NCI-H526 (cell line): ENCODE results near the gene ATOSB.

Source experiments
- DNase-seq, 2 experiments: peaks; one replicate each; lab custom pipeline; 2025; lab: John Stamatoyannopoulos, UW

Gene ATOSB

DNA sequence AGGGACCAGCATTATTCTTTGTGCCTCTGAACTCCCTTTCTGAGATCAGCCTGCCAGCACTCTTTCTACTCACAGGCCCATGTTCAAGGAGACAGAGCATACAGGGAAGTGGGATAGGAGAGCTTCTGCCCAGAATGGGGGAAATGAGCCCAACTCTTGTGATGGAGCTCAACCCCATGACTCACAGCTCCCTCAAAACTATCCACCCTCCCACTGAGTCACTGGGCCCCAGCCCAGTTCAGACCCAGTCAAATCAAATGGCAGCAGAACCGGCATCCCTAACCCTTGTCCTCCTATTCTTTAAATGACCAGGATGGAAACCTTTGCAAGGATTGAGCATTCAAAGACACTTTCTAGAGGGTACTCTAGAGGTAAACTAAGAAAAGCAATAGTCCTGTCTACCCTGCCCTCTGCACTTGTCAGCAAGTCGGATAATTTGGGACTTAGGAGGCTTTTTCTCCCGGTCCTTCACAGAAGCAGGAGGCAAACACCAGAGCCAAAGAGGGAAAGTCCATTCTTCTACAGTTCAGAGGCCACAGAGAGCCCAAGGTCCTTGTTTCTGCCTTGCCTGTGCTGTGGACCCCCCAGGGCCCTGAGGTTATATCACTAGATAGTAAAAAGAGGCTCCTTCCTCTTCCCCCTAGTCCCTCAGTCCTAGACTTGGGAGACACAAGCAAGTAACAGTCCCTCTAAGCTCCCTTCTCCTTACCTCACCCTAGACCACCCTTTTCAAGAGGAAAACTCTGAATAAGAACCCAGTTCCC lies 3.2 kb downstream of the ATOSB start:
- no peak for DNase-seq

DNA sequence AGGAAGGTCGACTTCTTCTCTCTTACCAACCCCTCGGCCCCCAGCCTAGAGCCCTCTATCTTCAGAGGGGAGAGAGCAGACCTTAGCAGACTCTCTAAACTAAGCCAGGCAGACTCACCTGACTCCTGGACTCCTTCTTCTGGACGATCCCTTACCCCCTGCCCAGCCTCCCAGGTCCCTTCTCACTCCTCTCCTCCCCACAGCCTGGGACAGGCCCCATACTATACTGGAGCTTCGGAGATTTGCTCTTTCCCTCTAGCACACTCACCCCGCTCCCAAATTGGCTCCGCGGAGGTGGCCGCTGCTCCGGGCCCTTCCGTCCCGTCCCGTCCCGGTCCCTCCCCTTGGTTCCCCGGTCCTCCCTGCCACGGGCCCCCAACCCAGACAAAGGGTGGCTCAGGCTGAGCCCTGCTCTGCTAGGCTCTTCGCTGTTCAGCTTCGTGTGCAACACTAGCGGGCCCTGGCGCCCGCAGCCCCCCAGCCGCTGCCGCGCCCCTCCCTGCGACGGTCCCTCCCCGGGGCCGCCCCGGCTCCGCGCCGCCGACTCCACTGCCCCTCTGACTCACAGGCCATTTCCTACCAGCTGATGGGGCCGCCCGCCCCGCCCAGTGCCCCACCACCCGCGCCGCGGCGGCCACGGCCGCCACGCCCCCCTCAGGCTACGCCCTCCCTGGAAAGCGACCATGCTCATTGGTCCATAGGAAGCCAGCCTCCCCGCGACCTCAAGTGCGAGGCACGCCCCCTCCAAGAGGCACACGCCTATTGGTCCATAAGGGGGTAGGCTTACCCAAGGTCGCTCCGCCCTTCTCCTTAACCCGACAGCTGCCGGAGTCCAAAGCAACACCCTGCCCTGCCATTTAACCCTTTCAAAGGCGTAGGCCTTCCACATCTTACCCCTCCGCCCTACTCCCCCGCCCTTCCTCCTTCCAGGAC lies 4.4 kb downstream of the ATOSB start:
- DNase-seq: peak; percentile 94 to 98

DNA sequence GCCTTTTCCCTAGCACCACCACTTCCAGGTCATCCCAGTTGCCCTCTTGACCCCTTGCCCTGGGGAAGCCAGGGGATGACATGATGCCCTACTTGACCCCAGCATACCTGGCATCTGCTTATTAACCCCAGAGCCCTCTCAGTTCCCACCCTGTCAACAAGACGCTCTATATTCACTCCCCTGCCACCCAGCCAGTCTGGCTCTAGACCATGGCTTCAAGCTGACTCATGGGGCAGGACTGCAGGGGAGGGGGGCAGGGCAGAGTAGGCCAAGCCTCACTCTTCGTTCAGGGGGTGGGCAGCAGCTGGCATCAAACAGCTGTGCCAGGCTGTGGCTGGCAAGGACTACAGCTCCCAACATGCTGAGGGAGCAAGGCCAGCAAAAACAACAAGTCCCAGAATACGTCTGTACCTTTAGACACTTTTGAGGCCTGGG lies 5.3 kb downstream of the ATOSB start:
- no peak for DNase-seq

DNA sequence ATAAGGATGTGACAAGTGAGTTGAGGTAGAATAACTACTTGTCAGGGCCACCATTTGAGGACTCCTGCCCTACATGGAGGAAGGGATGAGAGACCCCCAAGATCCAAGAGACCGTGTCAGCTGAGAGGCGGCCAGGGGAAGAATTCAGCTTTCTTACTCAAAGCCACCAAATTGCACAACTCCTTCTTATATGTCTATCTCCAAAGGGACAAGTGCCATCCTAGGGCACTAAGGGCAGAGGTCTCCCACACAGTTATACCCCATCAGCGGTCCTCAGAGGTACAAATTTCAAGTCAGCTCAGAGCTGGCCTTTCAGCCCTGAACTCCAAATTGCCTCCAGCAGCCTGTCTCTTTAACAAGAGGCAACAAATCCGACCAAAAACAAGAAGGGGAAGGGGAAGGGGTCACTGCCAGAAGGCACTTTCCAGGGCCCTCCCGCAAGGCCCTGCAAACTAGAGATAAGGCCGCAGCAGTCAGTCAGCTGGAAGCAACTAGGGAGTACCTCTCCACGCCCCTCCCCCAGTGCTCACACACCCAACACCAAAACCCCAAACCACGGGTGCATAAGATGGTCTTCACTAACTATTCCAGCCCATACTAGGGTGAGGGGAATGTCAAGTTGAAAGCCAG lies 6.6 kb downstream of the ATOSB start:
- no peak for DNase-seq

DNA sequence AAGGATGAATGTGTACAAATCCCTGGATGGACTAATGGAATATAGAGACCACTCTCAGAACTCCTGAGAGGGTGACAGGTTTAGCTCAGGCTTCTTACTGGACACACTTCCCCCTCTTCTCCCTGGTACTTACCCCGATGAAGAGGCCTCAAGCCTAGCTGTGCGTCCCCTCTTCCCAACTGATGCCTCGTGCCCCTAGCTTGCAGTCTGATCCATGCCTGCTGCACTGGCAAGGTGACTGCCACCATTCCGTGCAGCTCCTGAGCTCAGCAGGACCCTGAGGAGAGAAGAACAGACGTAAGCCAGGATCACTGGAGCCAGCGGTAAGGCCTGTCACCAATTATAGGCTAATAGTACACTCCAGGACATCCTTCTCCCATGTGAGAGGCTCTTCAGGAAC lies 7.2 kb downstream of the ATOSB start:
- DNase-seq: no peak

DNA sequence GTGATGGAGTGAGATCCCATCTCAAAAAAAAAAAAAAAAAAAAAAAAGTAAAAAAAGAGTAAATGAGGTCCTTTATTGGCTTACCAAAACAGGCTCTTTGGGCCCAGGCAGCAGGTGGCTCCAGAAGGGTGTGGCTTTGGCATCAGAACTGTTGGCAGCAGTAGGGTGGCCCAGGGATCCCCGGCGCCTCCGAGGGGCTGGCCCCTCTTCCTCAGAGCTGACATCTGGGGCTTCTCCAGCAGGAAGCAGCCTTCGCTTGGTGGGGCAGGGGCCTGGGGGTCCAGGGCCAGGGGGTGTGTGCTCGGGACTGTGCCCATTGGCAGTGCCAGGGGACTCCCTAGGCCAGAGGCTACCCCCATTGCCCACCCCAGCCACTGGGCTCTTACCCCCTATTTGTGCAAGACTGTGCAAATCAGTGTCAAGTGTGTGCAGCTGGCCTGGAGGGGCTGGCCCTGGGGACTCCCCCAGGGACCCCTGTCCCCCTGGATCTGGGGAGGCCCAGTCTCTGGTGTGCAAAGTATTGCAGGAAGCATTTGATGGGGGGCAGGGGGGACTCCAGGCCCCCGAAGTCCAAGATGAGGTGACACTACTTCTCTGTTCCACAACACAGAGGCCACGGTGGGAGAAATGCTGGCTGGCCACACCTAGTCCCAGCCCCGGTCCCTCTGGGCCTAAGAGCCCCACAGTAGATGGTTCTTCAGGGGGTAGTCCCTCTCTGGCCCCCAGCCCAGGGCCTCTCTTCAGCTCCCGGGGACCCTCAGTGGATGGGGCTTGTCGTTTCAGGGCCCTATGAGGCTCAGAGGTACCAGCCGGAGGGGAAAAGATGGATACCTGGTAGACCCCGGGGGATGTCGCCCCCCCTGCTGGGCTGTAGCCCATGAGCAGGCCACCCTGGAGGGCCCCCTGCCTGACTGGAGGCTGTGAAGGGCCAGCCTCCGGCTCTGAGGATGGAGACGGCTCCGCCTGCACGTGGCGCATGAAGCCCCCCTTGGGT lies 8.1 kb downstream of the ATOSB start:
- DNase-seq: no peak

DNA sequence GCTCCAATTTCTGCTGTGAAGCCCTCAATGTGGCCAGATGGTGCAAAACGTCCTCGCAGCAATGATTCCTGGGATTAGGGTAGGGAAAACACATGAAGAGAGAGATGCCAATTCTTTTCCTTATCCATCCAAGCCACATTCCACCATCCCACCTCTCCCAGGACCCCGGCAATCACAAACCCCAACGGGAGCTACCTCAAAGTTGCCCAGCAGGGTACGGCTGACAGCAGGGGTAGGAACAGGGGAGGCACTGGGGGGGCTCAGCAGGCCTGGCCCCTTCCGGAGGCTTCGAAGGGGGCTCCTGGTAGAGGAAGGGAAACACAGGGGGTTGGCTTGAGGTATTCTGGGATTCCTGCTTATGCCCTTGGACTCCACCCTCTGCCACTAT lies 9.3 kb downstream of the ATOSB start:
- no peak for DNase-seq

DNA sequence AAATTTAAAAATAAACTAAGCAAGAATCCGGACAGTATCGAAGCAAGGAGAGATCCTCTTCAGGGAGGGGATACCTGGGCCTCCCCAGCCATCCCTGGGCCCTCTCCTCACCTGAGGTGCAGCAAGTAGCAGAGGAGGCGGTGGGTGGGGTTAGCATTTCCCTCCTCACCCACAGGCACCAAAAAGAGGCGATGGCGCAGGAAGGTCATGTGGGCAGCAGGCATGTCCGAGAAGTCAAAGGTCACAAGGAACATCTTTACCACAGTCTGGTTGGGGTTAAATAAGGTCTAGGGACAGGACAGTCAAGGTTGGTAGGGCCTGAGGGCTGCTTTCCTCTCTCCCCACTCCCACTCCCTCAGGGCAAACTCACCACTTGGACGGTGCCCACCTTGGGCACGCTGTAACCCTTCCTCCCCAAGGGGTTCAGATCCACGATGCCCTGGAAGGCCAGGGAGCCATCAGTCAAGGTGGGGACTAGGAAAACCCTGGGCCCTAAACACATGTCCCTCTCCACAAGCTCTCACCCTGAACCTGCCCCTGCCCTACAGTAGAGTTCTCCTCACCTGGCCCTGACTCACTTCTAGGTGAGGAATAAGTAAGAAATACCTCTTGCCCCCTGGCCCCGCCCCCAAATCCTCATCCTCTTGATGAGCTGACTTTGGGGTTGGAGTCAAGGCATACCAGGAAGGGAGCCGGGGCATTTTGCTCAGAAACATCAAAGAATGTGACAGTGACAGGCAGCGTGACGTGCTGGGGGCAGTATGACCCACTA lies 9.9 kb downstream of the ATOSB start:
- DNase-seq: no peak

DNA sequence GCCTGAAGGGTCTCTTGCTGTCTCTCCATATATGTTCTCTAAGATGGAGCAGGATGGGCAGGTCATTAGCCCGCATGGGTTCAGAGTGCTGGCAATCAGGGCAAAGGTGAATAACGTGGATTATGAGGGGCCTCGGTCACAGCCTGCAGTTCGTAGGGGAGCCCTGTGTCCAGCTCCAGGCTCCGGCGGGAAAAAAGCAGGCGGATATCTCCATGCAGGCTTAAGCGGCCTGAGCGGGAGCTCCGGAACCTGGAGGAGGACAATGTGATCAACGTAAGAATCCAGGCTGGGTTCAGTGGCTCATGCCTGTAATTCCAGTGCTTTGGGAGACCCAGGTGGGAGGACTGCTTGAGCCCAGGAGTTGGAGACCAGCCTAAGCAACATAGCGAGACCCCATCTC lies 10.5 kb downstream of the ATOSB start:
- no peak for DNase-seq

DNA sequence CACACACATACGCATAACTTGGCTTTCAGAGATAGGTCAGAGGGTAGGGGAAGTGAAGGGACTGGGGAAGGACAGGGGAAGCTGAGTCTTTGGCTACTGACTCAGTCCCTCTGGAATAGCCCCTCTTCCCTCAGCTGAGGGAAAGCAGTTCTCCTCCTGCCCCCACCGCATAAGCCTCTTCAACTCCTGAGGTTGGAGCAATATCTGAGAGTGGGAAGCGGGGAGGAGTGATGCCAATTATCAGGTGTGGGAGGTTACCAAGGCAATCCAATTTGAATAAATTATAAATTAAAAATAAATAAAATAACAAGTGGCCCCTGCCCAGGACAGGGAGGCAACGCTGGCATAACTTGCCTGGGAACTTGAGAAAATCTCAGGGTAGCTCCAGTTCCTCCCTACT lies 11.1 kb downstream of the ATOSB start:
- no peak for DNase-seq

DNA sequence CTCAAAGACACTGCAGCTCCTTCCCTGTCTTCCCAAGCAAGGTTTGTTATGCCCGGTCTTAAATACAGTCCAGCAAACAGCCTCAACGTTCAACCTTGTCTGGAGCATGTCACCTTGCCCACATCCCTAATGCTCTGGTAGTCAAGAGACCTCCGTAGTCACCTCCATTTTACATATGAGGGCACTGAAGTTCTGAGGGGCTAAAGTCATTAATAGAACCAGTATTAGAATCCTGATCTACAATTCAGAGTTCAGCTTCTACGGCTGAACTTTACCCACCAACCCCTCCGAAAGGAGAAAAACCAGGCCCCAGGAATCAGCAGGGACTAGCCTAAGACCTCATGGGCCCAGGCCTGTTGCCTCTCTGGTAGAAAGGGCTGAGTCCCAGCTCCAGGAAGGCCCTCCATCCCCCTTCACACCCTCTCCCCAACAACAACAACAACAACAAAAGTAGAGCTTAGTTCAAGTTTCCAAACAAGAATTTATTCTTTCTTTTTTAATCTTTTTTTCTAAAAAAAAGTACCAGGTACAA lies 11.9 kb downstream of the ATOSB start:
- no peak for DNase-seq

DNA sequence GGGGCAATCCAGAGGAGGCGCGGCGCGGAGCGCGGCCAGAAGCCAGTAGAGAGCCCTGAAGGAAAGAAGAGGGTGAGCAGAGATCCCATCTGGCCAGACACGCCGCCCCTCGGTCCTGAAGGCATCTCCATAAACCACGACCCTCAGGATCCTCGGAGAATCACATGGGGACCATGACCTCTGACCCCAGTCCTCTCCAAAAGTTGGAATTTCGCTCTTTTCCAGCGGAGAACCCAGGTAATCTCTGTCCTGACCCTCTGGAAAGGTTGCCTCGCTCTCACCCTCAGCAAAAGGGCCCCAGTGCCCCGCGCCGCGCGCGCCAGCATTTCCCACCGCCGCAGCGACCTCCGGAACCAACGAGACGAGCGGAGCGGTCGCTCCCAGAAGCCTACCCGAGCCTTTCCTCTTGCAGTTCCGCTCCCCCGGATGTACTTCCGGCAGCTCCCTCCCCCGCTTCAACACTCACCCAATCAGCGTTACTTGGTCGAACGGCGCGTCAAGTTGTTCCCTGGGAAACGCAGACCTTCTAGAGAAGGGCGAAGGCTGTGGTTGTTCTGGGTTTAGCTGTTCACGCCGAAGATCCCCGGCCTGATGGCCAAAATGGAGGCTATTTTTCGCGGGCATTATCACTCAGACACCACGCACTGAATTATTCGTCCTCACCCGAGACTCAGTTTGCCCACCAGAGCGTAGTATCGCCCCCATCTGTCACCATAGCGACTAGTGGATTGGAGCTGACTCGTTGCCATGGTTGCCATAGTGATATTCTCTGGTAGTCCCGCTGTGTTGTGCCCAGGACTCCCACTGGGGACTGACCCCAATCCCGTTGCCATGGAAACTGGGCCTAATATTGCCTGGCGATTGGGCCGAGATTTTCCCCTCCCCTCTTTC lies 12.6 kb downstream of the ATOSB start, which contains the start of gene STOML2:
STOML2 (minus strand) TSS at position 363 of the 891 bp plus-strand sequence; CDS start at position 326, 37 bp downstream.
- DNase-seq: peak; percentile 96 to 97

DNA sequence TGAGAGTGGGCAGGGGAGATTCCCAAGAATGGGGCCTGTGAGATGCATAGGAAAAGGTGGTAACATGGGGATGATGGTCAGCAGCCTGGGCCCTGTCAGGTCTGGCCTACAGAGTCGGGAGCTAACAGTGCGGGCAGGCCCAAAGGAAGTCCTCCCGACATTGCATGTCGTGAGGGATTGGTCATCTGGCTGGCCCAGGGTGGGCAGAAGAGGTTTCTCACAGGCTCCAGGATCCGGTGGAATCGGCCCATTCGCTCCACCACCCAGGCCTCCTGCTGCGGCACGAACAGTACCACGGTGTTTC lies 13.2 kb downstream of the ATOSB start:
- DNase-seq: no peak

DNA sequence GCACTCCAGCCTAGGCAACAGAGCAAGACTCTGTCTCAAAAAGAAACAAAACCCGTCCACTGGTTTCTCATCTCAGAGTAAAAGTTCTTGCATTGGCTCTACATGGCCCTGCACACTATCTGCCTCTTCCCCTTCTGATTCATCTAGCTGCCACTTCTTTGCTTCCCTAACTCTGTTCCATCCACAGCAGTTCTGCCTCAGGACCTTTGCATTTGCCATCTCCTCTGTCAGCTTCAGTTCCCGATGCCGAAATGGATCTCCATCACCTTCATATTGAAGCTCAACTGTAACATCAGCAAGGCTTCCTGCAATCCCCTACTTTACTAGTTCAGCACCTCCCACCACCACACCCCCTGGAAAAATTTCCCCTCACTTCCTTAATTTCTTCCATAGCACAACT lies 18.1 kb downstream of the ATOSB start:
- DNase-seq: no peak

DNA sequence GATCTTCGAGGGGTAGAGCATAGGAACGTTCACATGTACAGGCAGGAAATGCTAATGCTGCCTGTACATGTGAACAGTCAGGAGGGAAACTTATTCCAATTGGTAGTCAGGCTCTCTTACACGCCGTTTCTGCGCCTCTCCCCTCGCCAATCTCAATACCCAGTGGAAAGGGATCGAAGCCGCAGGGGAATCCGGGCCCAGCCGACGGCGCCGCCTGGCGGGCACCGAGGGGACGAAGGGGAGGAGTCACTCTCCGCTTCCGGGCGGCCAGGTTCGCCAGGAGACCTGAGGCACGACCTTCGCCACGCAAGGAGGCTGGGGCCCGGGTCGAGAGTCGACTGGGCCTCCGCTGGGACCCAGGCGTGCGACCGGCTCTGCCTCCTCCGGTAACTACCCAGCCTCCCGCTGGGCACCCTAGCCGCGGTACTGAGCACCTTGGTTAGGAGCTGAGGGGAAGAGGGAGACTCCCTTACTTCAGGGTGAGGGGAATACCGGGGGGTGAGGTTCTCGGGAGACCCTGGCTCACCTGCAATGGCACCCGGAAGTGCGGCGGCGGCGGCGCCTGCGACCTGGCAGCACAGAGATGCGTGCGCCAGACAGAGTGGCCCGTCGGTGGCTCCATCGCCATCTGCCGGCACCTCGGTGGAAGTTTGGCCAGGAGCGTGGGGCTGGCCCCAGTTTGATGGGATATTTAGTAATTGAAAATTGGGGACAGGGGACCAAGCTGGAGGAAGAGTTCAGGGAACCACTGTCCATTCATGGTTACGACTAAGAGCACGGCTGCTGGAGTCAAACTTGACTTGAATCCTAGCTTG lies 19.4 kb downstream of the ATOSB start, which contains the start of gene PIGO:
PIGO (minus strand) TSS at position 557 of the 815 bp plus-strand sequence. CDS start 1,026 bp downstream, outside the sequence.
- peak; percentile 78 to 92 for DNase-seq

DNA sequence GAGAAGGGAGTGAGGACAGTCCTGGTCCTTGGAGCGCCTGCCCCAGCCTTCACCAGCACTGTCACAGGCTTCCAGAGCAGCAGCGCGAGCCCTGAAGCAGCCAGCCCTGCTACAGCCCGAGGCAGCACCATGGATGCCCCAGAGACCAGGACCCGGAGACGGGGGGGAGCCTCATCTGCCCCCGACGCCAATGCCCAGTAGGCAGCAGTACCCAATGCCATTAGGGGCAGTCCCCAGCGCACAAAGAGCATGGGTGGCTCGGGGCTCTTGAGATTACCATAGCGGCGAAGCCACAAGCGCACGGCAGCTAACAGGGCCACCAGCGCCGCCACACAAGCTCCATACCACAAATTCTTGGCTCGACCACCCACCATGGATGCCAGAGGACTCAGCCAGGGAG lies 24.1 kb downstream of the ATOSB start:
- no peak for DNase-seq

DNA sequence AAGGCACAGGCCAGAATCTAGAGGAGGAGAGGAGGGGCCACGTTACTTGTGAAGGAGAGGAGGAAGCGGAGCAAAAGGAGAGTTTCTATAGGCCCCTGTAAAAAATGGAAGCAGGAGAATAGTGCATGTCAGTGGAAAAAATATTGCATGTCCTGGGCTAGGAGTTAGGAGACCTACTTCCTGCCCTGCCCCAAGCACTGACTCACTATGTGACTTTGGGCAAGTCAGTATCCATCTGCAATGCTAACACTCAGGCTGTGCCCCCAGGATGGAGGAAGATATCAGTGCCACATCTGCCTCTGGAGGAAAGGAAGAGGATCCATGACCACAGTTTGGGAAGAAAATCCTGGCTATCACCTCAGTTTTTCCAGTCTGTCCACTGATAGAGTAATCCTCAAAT lies 26.2 kb downstream of the ATOSB start:
- no peak for DNase-seq

DNA sequence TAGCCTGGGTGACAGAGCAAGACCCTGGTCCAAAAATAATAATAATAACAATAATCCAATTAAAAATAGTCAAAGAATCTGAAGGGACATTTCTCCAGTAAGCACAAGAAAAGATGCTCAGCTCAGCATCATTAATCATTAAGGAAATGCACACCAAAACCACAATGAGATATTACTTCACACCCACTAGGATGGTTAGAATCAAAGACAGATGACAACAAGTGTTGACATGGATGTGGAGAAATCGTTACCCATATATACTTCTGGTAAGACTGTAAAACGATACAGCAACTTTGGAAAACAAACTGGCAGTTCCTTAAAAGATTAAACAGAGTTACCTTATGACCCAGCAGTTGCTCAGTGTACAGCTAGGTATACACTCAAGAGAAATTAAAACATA lies 30.6 kb downstream of the ATOSB start:
- DNase-seq: no peak
